Aorta (tissue), 5 donors: ENCODE measurements around the gene FAM180B. TPM values are rescaled to one million over a fixed set of nuclear protein-coding genes. Genes with fewer than 3 reads are reported as not detected.

Experiments
- ATAC-seq: fragments of 200-7000 bp; cut with Tn5 transposase; one replicate; pipeline ENCODE4 v1.9.1; 2022; ENCODE audit warnings: moderate library complexity; ENCODE audit not compliant: low FRiP score
- DNase-seq, 2 donors: peaks; one replicate each; pipeline ENCODE4 v3.0.0-alpha.2; 2020
- H3K27ac ChIP-seq, 2 donors: one replicate each; pipeline ENCODE4 v1.5.1; 2013; ENCODE audit warnings: low read length in 2 of 2, mild to moderate bottlenecking in 2 of 2, moderate library complexity in 2 of 2, control low read depth in 1 of 2, inconsistent platforms in 1 of 2, low read depth in 1 of 2
- H3K27me3 ChIP-seq, 2 donors: one replicate each; pipeline ENCODE4 v1.6.1; 2013; ENCODE audit warnings: control low read depth in 1 of 2, low read length in 1 of 2, mild to moderate bottlenecking in 1 of 2, moderate library complexity in 1 of 2; ENCODE audit not compliant: insufficient read depth in 2 of 2, control insufficient read depth in 1 of 2
- H3K36me3 ChIP-seq, 2 donors: one replicate each; pipeline ENCODE4 v1.6.1; 2013; ENCODE audit warnings: control low read depth in 1 of 2, low read length in 1 of 2, mild to moderate bottlenecking in 1 of 2; ENCODE audit not compliant: insufficient read depth in 2 of 2, control insufficient read depth in 1 of 2
- H3K4me1 ChIP-seq, 2 donors: one replicate each; pipeline ENCODE4 v1.6.1; 2013; ENCODE audit warnings: low read length in 2 of 2, control low read depth in 1 of 2, mild to moderate bottlenecking in 1 of 2, moderate library complexity in 1 of 2; ENCODE audit not compliant: insufficient read depth in 2 of 2, control insufficient read depth in 1 of 2
- H3K4me3 ChIP-seq, 2 donors: one replicate each; pipeline ENCODE4 v1.5.1; 2013; ENCODE audit warnings: low read length in 2 of 2, control low read depth in 1 of 2, mild to moderate bottlenecking in 1 of 2
- H3K9me3 ChIP-seq: one replicate; pipeline ENCODE4 v1.6.1; 2013; ENCODE audit warnings: mild to moderate bottlenecking, low read length; ENCODE audit not compliant: control insufficient read depth
- WGBS, 2 donors: extraction: QIAGEN DNeasy Blood & Tissue Kit; methylation state at CpG; one replicate each; pipeline ENCODE4 v1.1.7; 2013; 5-methylcytosine and 5-hydroxymethylcytosine counted together
- intact Hi-C, 2 donors: fragments of 100-400 bp; cut with DNase I; formaldehyde crosslinking; loops; one replicate each; pipeline versions ENCODE4 v1.14.2 to v1.15.0; 2022
- polyA plus RNA-seq, 2 donors: library from polyadenylated mRNA; stranded (reverse); fragments of 200-250 nt; gene quantifications; one replicate each; pipeline ENCODE4 v1.2.3, GENCODE V29; 2013
- total RNA-seq, 2 donors: library from RNA; stranded (reverse); fragmentation: NEBNext Ultra II Directional; extraction: Animal tissue kit (Norgen Biotek cat#: 25700); gene quantifications; one replicate each; pipeline ENCODE4 v1.2.1, GENCODE V29; 2021
- donor health status: healthy with polysubstance abuse.
- donor health status: Bipolar disorder and iron deficiency.
- donor health status: DM: no; HTN: no; CAD: no.
- donor health status: DM: no; HTN: no; CAD: no.
- donor health status: DM: yes; HTN: yes; CAD: no.

FAM180B gene
- total and polyA plus RNA-seq, 4 donors, result 0.38 to 4.8 (median 1.7) TPM; not detected in 1

DNA sequence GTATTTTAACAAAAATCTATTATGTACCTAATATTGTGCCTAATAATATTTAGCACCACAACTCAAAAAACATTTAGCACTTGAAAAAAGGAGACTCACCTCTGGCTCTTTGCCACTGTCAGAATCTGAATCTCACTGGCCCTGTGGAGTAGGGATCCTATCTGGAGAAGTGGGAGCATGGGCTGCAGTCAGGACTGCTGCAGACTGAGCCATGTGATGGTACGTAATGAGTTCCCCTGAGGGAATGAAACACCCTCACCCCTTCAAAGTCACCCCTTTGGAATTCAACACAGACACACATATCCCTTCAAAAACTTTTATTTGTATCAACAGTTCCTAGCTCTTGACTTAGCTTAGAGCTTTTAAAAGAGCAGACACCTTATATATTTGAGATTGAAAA lies 14.6 kb upstream of the FAM180B start:
- no peak overlapping the region for H3K4me3 ChIP-seq
- H3K27me3 ChIP-seq, result no peaks in the 10 kb centered on the region
- DNase-seq (peak in 1 of 2 donors; percentile 9), ATAC-seq (no peak)
- intact Hi-C loops, result loop anchor here in 1 of 2 donors (10.0 kb wide), 1 partner anchor 167 kb away; the partner anchor contains the start of gene SLC39A13
- H3K9me3 ChIP-seq, result no peaks in the 10 kb centered on the region
- no peak overlapping the region for H3K27ac ChIP-seq
- 73 to 87% methylated on average over 1 of the region's 1 CpG for WGBS, 2 donors
- H3K4me1 ChIP-seq, result no peaks in the 10 kb centered on the region
- peaks cover 5 to 8% of the 10 kb centered on the region in 2 donors for H3K36me3 ChIP-seq

DNA sequence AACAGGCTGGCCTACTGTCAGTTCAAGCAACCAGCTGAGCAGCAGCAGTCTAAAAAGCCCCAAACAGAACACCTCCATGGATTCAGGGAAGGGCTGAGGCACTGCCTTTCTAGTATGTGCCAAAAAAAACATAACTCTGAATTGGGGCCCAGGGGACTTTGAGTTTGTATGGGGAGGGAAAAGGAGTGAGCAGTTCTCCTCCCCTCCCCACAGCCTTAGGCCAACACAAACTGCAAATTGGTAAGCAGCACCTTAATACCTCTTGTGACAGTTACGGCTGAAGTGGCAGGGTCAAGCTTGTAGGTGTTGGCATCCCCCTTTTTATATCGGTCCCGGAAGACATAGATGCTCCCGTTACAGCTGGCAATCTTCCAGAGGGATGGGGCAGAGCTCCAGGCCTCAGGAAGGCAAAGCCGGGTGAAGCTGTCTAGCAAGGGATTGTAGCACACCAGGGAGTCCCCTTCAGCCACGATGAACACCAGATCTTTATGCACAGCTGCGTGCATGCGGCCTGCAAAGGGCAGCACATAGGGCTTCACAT lies 13.7 kb upstream of the FAM180B start:
- WGBS, 2 donors, result 27 to 40% methylated on average over 8 of the region's 8 CpGs
- peaks cover 5 to 8% of the 10 kb centered on the region in 2 donors for H3K36me3 ChIP-seq

GRCh38 chr11:47573321-47573720 lies 13.2 kb upstream of the FAM180B start:
- ATAC-seq (no peak), DNase-seq (peak; percentile 17 to 32)
- H3K27ac ChIP-seq, result no peak overlapping the region
- peaks cover 5 to 8% of the 10 kb centered on the region in 2 donors for H3K36me3 ChIP-seq
- H3K9me3 ChIP-seq, result no peaks in the 10 kb centered on the region
- H3K4me1 ChIP-seq, result peaks cover 0 to 2% of the 10 kb centered on the region in 2 donors
- intact Hi-C loops, result loop anchor here in 1 of 2 donors (10.0 kb wide), 1 partner anchor 169 kb away; the partner anchor contains the start of gene SLC39A13
- no peaks in the 10 kb centered on the region for H3K27me3 ChIP-seq
- no peak overlapping the region for H3K4me3 ChIP-seq
- 85 to 88% methylated on average over 11 of the region's 11 CpGs for WGBS, 2 donors

More for the DNA sequence above, 13.7 kb upstream of the FAM180B start:
- no peaks in the 10 kb centered on the region for H3K9me3 ChIP-seq
- no peaks in the 10 kb centered on the region for H3K4me1 ChIP-seq
- ATAC-seq, result no peak
- peak; percentile 24 to 38 for DNase-seq
- H3K27me3 ChIP-seq, result no peaks in the 10 kb centered on the region
- no peak overlapping the region for H3K4me3 ChIP-seq
- H3K27ac ChIP-seq, result no peak overlapping the region
- intact Hi-C loops, result loop anchor here in 1 of 2 donors (10.0 kb wide), 1 partner anchor 168 kb away; the partner anchor contains the start of gene SLC39A13

GRCh38 chr11:47577460-47578041 lies 8.9 kb upstream of the FAM180B start:
- Histone ChIP-seq H3K36me3 (peaks cover 0 to 9% of the 10 kb centered on the region in 2 donors), H3K9me3 (no peaks in the 10 kb centered on the region), H3K4me1 (peaks cover 1 to 2% of the 10 kb centered on the region in 2 donors), H3K27ac (no peak overlapping the region), H3K4me3 (no peak overlapping the region), H3K27me3 (no peaks in the 10 kb centered on the region)
- DNase-seq, result peak in 1 of 2 donors; percentile 19
- intact Hi-C loops, result loop anchor here in 1 of 2 donors (10.0 kb wide), 1 partner anchor 173 kb away; the partner anchor contains the start of gene SLC39A13
- WGBS, 2 donors, result 62 to 70% methylated on average over 13 of the region's 13 CpGs
- ATAC-seq, result no peak

GRCh38 chr11:47578524-47579494 lies 7.7 kb upstream of the FAM180B start, which contains the start of the genes KBTBD4 and NDUFS3:
KBTBD4 (minus strand) TSS chr11:47578970; CDS start chr11:47578951, 19 bp downstream.
NDUFS3 (plus strand) TSS chr11:47579074; CDS start chr11:47579092, 18 bp downstream.
- DNase-seq, result peak; percentile 90 to 94
- peak within 1 kb of the TSS in 1 of 2 donors; percentile 53 for H3K27ac ChIP-seq
- WGBS, 2 donors, result 0% methylated on average over 66 to 72 of the region's 72 CpGs
- intact Hi-C loops, result loop anchor here in 1 of 2 donors (10.0 kb wide), 1 partner anchor 174 kb away; the partner anchor contains the start of gene SLC39A13
- no peaks in the 10 kb centered on the region for H3K27me3 ChIP-seq
- peaks cover 1 to 2% of the 10 kb centered on the region in 2 donors for H3K4me1 ChIP-seq
- no peaks in the 10 kb centered on the region for H3K9me3 ChIP-seq
- peak within 1 kb of the TSS; percentile 74 to 98 for H3K4me3 ChIP-seq
- peaks cover 2 to 11% of the 10 kb centered on the region in 2 donors for H3K36me3 ChIP-seq
- ATAC-seq, result peak; percentile 97

DNA sequence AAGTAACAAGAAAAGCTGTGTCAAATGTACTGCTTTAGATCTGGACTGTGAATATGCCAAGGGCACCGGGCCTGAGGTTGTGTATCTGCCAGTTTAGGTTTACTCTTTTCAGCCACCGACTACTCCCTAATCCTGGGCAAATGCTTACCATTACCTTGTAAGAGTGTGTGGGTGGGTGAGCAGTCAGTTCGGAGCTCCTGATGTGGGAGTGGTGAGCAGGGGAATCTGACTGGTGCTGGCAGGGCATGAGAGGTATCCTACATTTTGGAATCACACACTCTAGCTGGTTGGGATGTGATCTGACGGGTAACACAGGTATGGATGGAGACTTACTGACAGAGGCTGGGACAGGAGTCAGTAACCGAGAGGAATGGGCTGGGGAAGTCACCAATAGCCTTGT lies 2.6 kb upstream of the FAM180B start:
- no peak for ATAC-seq
- DNase-seq, result peak in 1 of 2 donors; percentile 18
- Histone ChIP-seq H3K27me3 (no peaks in the 10 kb centered on the region), H3K9me3 (no peaks in the 10 kb centered on the region), H3K4me1 (peaks cover 0 to 1% of the 10 kb centered on the region in 2 donors), H3K4me3 (no peak overlapping the region), H3K36me3 (peaks cover 5 to 13% of the 10 kb centered on the region in 2 donors), H3K27ac (no peak overlapping the region)
- WGBS, 2 donors, result 85 to 89% methylated on average over 5 of the region's 5 CpGs
- intact Hi-C loops, result no loop called here

DNA sequence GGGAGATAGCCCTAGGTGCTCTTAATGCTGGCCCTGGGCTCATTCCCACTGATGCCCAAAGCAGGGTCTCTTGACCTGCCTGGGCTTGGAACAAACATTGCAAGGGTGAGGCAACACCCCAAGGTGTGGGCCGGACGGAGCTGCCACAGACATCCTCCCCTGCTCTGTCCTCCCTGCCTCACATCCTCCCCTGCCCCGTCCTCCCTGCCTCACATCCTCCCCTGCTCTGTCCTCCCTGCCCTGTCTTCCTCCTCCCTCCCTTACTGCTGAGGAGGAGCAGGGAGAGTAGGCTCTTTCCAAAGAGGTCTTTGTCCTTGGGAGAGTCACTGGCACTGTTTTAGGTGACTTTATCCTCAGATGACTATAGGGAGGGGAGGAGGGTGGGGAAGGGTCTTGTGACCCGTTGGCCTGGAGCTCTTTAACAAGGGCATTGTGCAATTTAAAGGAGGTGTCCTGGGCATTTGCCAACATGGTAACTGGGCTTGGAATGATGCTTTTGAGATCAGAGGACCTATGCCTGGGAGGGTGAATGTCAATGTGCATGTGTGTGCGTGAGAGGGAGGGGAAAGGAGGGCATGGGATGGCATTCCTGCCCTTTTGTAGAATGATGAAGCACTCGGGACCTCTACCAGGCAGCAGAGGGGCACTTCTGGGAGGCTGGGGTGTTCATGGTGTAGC lies 700 bp downstream of the FAM180B start:
- 78 to 80% methylated on average over 6 of the region's 6 CpGs for WGBS, 2 donors
- no peaks in the 10 kb centered on the region for H3K27me3 ChIP-seq
- H3K9me3 ChIP-seq, result no peaks in the 10 kb centered on the region
- H3K27ac ChIP-seq, result no peak overlapping the region
- no peaks in the 10 kb centered on the region for H3K4me1 ChIP-seq
- no peak for ATAC-seq
- no peak overlapping the region for H3K4me3 ChIP-seq
- H3K36me3 ChIP-seq, result peaks cover 5 to 6% of the 10 kb centered on the region in 2 donors
- intact Hi-C loops, result no loop called here
- DNase-seq, result peak in 1 of 2 donors; percentile 45
